Measurements from ENCODE around the gene C1orf159. TPM values are rescaled to one million over a fixed set of nuclear protein-coding genes. Genes with fewer than 3 reads are reported as not detected.

Gene C1orf159
- total and polyA plus RNA-seq, 9 of the 15 experiments (the other 6 are each of a cell fraction or from before 2014, with no cell fraction given) = 0.28 to 54.9 (median 10.6) TPM

GRCh38 chr1:1079408-1080121 lies 36.3 kb downstream of the C1orf159 start (continued):
- TF ChIP-seq ZNF121 (CRISPR knock-in tag; conservative IDR thresholded peaks at IDR 0.05) (0 out of 2 replicates have a peak, but pooled peaks have one; percentile 5), EP400 (IDR thresholded peaks at IDR 0.05) (no peak), HNRNPLL (IDR thresholded peaks at IDR 0.05; ENCODE audit: low read depth, low read length, poor library complexity, severe bottlenecking) (peak; percentile 14), L3MBTL2 (IDR thresholded peaks at IDR 0.05) (peak; percentile 95), ZBTB17 (CRISPR knock-in tag; IDR thresholded peaks at IDR 0.05) (peak; percentile 29; the same call in 1 of the 2 replicates), NR1H2 (CRISPR knock-in tag; IDR thresholded peaks at IDR 0.05) (no peak), NEUROD1 (IDR thresholded peaks at IDR 0.05; ENCODE audit: borderline replicate concordance, low read depth, low read length, partially characterized antibody) (no peak), SRSF1 (IDR thresholded peaks at IDR 0.05; ENCODE audit: low read depth, low read length) (no peak), JUND (IDR thresholded peaks at IDR 0.05; ENCODE audit: borderline replicate concordance, low read depth, low read length) (no peak), JUND (tag; IDR thresholded peaks at IDR 0.05; ENCODE audit: borderline replicate concordance, low read depth, low read length) (no peak), CEBPB (tag; IDR thresholded peaks at IDR 0.05) (no peak), SMARCA5 (IDR thresholded peaks at IDR 0.05) (no peak), PPARD (CRISPR knock-in tag; IDR thresholded peaks at IDR 0.05) (no peak), ZNF785 (CRISPR knock-in tag; IDR thresholded peaks at IDR 0.05) (no peak), MXI1 (IDR thresholded peaks at IDR 0.05; ENCODE audit: low read depth, low read length) (0 out of 2 replicates have a peak, but pooled peaks have one; percentile 42), SUPT5H (IDR thresholded peaks at IDR 0.05) (peak; percentile 46), HMGN3 (IDR thresholded peaks at IDR 0.05; ENCODE audit: borderline replicate concordance, extremely low read depth, insufficient read length, low read depth, low read length) (peak; percentile 11), LEF1 (IDR thresholded peaks at IDR 0.05) (0 out of 2 replicates have a peak, but pooled peaks have one; percentile 27), POLR2AphosphoS2 (IDR thresholded peaks at IDR 0.05; ENCODE audit: low read length) (peak; percentile 65; the same call in 1 of the 2 replicates), VEZF1 (CRISPR knock-in tag; IDR thresholded peaks at IDR 0.05) (peak; percentile 39; the same call in 1 of the 2 replicates), POLR2A (conservative IDR thresholded peaks at IDR 0.05) (peak; percentile 51; the same call in 1 of the 2 replicates), ZNF263 (CRISPR knock-in tag; IDR thresholded peaks at IDR 0.05; ENCODE audit: borderline replicate concordance) (peak; percentile 61; the same call in 1 of the 2 replicates), ATF1 (CRISPR knock-in tag; IDR thresholded peaks at IDR 0.05) (no peak), ATF1 (tag; IDR thresholded peaks at IDR 0.05) (0 out of 2 replicates have a peak, but pooled peaks have one; percentile 25), MAFK (IDR thresholded peaks at IDR 0.05; ENCODE audit: low read length) (no peak), ZFX (CRISPR knock-in tag; IDR thresholded peaks at IDR 0.05) (peak; percentile 87), MTA1 (IDR thresholded peaks at IDR 0.05; ENCODE audit: borderline replicate concordance) (0 out of 2 replicates have a peak, but pooled peaks have one; percentile 27)
- TF ChIP-seq, protein P1, sequence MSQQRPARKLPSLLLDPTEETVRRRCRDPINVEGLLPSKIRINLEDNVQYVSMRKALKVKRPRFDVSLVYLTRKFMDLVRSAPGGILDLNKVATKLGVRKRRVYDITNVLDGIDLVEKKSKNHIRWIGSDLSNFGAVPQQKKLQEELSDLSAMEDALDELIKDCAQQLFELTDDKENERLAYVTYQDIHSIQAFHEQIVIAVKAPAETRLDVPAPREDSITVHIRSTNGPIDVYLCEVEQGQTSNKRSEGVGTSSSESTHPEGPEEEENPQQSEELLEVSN (IDR thresholded peaks at IDR 0.05; ENCODE audit: borderline replicate concordance in 1 of 2, extremely low read depth in 1 of 2, insufficient read depth in 1 of 2, insufficient read length in 1 of 2, low read depth in 1 of 2, low read length in 1 of 2, poor library complexity in 1 of 2, severe bottlenecking in 1 of 2) = peak; percentile 62 to 78
- TF ChIP-seq, protein P2, sequence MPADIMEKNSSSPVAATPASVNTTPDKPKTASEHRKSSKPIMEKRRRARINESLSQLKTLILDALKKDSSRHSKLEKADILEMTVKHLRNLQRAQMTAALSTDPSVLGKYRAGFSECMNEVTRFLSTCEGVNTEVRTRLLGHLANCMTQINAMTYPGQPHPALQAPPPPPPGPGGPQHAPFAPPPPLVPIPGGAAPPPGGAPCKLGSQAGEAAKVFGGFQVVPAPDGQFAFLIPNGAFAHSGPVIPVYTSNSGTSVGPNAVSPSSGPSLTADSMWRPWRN (IDR thresholded peaks at IDR 0.05; ENCODE audit: low read depth) = no peak
